ENCODE results near the gene STYXL1.
"Not testable (repeated sequence)": the region's sequence is repeated elsewhere in the genome, so short reads cannot be mapped to it uniquely, and the experiment has no call there.

STYXL1 gene

GRCh38 chr7:76086070-76086469 lies 38.3 kb upstream of the STYXL1 start:
- TF ChIP-seq CTCF (IDR thresholded peaks at IDR 0.05) = no peak
- no peak overlapping the region for H3K27ac ChIP-seq

GRCh38 chr7:76084115-76084514 lies 36.3 kb upstream of the STYXL1 start:
- H3K36me3 ChIP-seq, H3K27ac ChIP-seq: not testable (repeated sequence)

More at GRCh38 chr7:76086070-76086469, 38.3 kb upstream of the STYXL1 start:
- no peaks in the 10 kb centered on the region for H3K9me3 ChIP-seq
- H3K4me1 ChIP-seq (ENCODE audit: control insufficient read depth in 1 of 2, insufficient read depth in 1 of 2, low read depth in 1 of 2, low read length in 1 of 2) = no peaks in the 10 kb centered on the region
- H3K4me3 ChIP-seq (ENCODE audit: low read depth in 1 of 2, low read length in 1 of 2) = no peak overlapping the region
- H3K36me3 ChIP-seq = no peaks in the 10 kb centered on the region
- no peaks in the 10 kb centered on the region for H3K27me3 ChIP-seq

GRCh38 chr7:76080204-76080603 lies 32.4 kb upstream of the STYXL1 start:
- Histone ChIP-seq H3K9me3 (no peaks in the 10 kb centered on the region), H3K4me1 (ENCODE audit: control insufficient read depth in 1 of 2, insufficient read depth in 1 of 2, low read depth in 1 of 2, low read length in 1 of 2) (no peaks in the 10 kb centered on the region), H3K36me3 (no peaks in the 10 kb centered on the region), H3K27ac (no peak overlapping the region), H3K4me3 (ENCODE audit: low read depth in 1 of 2, low read length in 1 of 2) (no peak overlapping the region), H3K27me3 (no peaks in the 10 kb centered on the region)
- TF ChIP-seq CTCF (IDR thresholded peaks at IDR 0.05) = no peak

More at GRCh38 chr7:76084115-76084514, 36.3 kb upstream of the STYXL1 start:
- not testable (repeated sequence) for H3K4me1 ChIP-seq (ENCODE audit: control insufficient read depth in 1 of 2, insufficient read depth in 1 of 2, low read depth in 1 of 2, low read length in 1 of 2); H3K4me3 ChIP-seq (ENCODE audit: low read depth in 1 of 2, low read length in 1 of 2); H3K9me3 ChIP-seq; H3K27me3 ChIP-seq

GRCh38 chr7:76077435-76077834 lies 29.6 kb upstream of the STYXL1 start:
- Histone ChIP-seq H3K9me3 (no peaks in the 10 kb centered on the region), H3K36me3 (no peaks in the 10 kb centered on the region), H3K4me3 (ENCODE audit: low read depth in 1 of 2, low read length in 1 of 2) (no peak overlapping the region), H3K27me3 (no peaks in the 10 kb centered on the region), H3K4me1 (ENCODE audit: control insufficient read depth in 1 of 2, insufficient read depth in 1 of 2, low read depth in 1 of 2, low read length in 1 of 2) (no peaks in the 10 kb centered on the region), H3K27ac (no peak overlapping the region)
- TF ChIP-seq CTCF (IDR thresholded peaks at IDR 0.05) = no peak

- no peak for TF ChIP-seq CTCF (IDR thresholded peaks at IDR 0.05)
- no peaks in the 10 kb centered on the region for H3K4me1 ChIP-seq (ENCODE audit: control insufficient read depth in 1 of 2, insufficient read depth in 1 of 2, low read depth in 1 of 2, low read length in 1 of 2)
- H3K9me3 ChIP-seq = no peaks in the 10 kb centered on the region
Measured at GRCh38 chr7:76076995-76077394, 29.2 kb upstream of the STYXL1 start.

GRCh38 chr7:76074972-76075370 lies 27.2 kb upstream of the STYXL1 start:
- no peaks in the 10 kb centered on the region for H3K9me3 ChIP-seq
- H3K27ac ChIP-seq = no peak overlapping the region
- no peak overlapping the region for H3K4me3 ChIP-seq (ENCODE audit: low read depth in 1 of 2, low read length in 1 of 2)
- no peaks in the 10 kb centered on the region for H3K27me3 ChIP-seq
- no peak for TF ChIP-seq CTCF (IDR thresholded peaks at IDR 0.05)
- H3K36me3 ChIP-seq = no peaks in the 10 kb centered on the region
- peaks cover 0 to 11% of the 10 kb centered on the region in 2 experiments for H3K4me1 ChIP-seq (ENCODE audit: control insufficient read depth in 1 of 2, insufficient read depth in 1 of 2, low read depth in 1 of 2, low read length in 1 of 2)

More at GRCh38 chr7:76076995-76077394, 29.2 kb upstream of the STYXL1 start:
- H3K36me3 ChIP-seq = no peaks in the 10 kb centered on the region
- H3K27ac ChIP-seq = no peak overlapping the region
- H3K4me3 ChIP-seq (ENCODE audit: low read depth in 1 of 2, low read length in 1 of 2) = no peak overlapping the region
- H3K27me3 ChIP-seq = no peaks in the 10 kb centered on the region
